Coronary artery (tissue), 2 donors: ENCODE results near the gene SPOP.

Experiments used
- DNase-seq: peaks from one replicate; pipeline ENCODE4 v3.0.0-alpha.2; 2017; ENCODE audit warnings: low spot score
- H3K27ac ChIP-seq, 2 donors: fragments of 200-600 bp; sonication (generic); one replicate each; pipeline ENCODE4 v1.5.1; 2016 to 2019
- H3K4me3 ChIP-seq: fragments of 200-600 bp; sonication (generic); 2 replicates; pipeline ENCODE4 v1.5.1; 2016; ENCODE audit warnings: mild to moderate bottlenecking, moderate library complexity
- TF ChIP-seq, protein P1 (sequence below): fragments of 200-600 bp; sonication (generic); IDR thresholded peaks from one replicate; pipeline ENCODE4 v1.5.1; 2019; ENCODE audit warnings: antibody characterized with exemption

Gene SPOP

DNA sequence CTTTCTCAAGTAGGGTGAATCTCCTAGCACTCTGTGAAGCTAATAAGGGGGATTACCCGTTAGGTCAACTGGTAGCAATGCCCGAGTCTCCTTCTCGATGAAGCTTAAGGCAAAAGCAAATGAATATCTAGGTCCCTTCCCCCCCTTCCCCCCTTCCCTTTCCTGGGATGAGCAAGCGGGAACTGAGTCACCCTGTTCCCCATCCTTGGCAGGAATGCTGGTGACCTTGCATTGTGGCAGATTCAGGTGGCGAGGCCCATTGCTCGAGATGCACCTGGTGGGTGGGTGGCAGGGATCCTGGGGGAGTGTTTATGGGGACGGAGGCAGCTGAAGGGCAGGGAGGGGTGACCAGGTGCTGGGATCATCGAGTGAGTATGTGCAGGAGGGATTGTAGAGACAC is 95.1 kb downstream of the SPOP start:
- H3K27ac ChIP-seq: peak overlapping the region in 1 of 2 donors; percentile 73

GRCh38 chr17:49582055-49582722 is 95.7 kb downstream of the SPOP start:
- H3K27ac ChIP-seq: peak overlapping the region in 1 of 2 donors; percentile 73

More for the DNA sequence above, 95.1 kb downstream of the SPOP start:
- DNase-seq: no peak
- TF ChIP-seq, protein P1, sequence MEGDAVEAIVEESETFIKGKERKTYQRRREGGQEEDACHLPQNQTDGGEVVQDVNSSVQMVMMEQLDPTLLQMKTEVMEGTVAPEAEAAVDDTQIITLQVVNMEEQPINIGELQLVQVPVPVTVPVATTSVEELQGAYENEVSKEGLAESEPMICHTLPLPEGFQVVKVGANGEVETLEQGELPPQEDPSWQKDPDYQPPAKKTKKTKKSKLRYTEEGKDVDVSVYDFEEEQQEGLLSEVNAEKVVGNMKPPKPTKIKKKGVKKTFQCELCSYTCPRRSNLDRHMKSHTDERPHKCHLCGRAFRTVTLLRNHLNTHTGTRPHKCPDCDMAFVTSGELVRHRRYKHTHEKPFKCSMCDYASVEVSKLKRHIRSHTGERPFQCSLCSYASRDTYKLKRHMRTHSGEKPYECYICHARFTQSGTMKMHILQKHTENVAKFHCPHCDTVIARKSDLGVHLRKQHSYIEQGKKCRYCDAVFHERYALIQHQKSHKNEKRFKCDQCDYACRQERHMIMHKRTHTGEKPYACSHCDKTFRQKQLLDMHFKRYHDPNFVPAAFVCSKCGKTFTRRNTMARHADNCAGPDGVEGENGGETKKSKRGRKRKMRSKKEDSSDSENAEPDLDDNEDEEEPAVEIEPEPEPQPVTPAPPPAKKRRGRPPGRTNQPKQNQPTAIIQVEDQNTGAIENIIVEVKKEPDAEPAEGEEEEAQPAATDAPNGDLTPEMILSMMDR: no peak
- no peak overlapping the region for H3K4me3 ChIP-seq

GRCh38 chr17:49581648-49581998 is 96.3 kb downstream of the SPOP start:
- no peak for DNase-seq
- TF ChIP-seq, protein P1: no peak
- peak overlapping the region in 1 of 2 donors; percentile 73 for H3K27ac ChIP-seq
- no peak overlapping the region for H3K4me3 ChIP-seq

More at GRCh38 chr17:49582055-49582722, 95.7 kb downstream of the SPOP start:
- DNase-seq: no peak
- TF ChIP-seq, protein P1: no peak
- no peak overlapping the region for H3K4me3 ChIP-seq

- DNase-seq: no peak
- Histone ChIP-seq H3K4me3 (no peak overlapping the region), H3K27ac (peak overlapping the region in 1 of 2 donors; percentile 73)
- TF ChIP-seq, protein P1: no peak
These were observed 96.8 kb downstream of the SPOP start for GRCh38 chr17:49580981-49581647.

DNA sequence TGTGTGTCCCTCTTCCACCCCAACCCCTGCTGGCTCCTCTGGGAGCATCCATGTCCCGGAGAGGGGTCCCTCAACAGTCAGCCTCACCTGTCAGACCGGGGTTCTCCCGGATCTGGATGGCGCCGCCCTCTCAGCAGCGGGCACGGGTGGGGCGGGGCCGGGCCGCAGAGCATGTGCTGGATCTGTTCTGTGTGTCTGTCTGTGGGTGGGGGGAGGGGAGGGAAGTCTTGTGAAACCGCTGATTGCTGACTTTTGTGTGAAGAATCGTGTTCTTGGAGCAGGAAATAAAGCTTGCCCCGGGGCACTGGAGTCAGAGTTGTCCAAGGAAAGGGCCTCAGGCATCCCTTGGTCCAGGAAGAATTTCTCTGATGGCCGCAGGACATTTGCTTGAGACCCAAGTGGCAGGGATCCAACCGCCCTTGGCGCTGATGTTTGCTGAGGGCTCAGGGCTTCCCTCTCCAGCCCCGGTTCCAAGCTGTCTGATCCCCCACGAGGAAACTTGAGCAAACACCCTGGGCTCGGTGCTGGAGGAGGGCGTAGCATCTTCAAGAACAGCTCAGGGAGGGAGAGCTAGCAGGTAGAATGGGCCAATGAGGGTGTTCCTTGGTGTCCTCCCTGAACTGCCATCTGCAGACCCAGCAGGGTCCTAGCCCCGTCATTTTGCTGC is 97.7 kb downstream of the SPOP start:
- Histone ChIP-seq H3K4me3 (no peak overlapping the region), H3K27ac (peak overlapping the region; percentile 95)
- no peak for DNase-seq
- TF ChIP-seq, protein P1: no peak

- no peak for DNase-seq
- TF ChIP-seq, protein P1: no peak
- Histone ChIP-seq H3K4me3 (no peak overlapping the region), H3K27ac (peak overlapping the region; percentile 95)
These were observed 98.4 kb downstream of the SPOP start for GRCh38 chr17:49579522-49579921.
